GM12892 (cell line): ENCODE results near the gene POLR2I.
"Not testable (repeated sequence)": the region's sequence is repeated elsewhere in the genome, so short reads cannot be mapped to it uniquely, and the experiment has no call there.

Experiments
- POLR2A ChIP-seq: IDR thresholded peaks from 2 replicates; pipeline ENCODE4 v1.6.1; 2011; ENCODE audit warnings: low read depth, low read length, control low read depth
- TAF1 ChIP-seq: IDR thresholded peaks from 2 replicates; pipeline ENCODE4 v1.6.1; 2011; ENCODE audit warnings: low read depth, mild to moderate bottlenecking, control low read depth, low read length, borderline replicate concordance

DNA sequence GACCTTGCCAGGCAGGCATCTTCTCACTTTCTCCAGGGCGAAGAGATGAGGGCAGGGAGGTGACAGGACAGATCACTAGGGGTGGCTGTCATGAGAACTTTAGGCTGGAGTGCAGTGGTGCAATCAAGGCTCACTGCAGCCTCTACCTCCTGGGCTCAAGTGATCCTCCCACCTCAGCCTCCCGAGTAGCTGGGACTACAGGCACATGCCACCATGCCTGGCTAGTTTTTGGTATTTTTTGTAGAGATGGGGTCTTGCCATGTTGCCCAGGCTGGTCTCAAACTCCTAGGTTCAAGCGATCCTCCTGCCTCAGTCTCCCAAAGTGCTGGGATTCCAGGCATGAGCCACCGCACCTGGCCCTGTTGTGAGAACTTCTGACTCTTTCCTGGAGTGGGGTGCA lies 20.2 kb upstream of the POLR2I start:
- TF ChIP-seq POLR2A, TAF1: not testable (repeated sequence)
